ENCODE measurements around the gene ZNF280C. TPM values are rescaled to one million over a fixed set of nuclear protein-coding genes. Genes with fewer than 3 reads are reported as not detected.

ZNF280C gene
- total RNA-seq, 1 donor = 12.1 TPM

GRCh38 chrX:130158311-130158710 lies 110.4 kb downstream of the ZNF280C start:
- no peak for TF ChIP-seq CTCF (IDR thresholded peaks at IDR 0.05; ENCODE audit: insufficient read depth, low read depth, low read length)
- no peak for DNase-seq (ENCODE audit: low read depth)
- no peak overlapping the region for H3K4me3 ChIP-seq (ENCODE audit: low read depth, low read length)

GRCh38 chrX:130155564-130155963 lies 113.1 kb downstream of the ZNF280C start:
- no peak for DNase-seq (ENCODE audit: low read depth)
- no peak overlapping the region for H3K4me3 ChIP-seq (ENCODE audit: low read depth, low read length)
- TF ChIP-seq CTCF (IDR thresholded peaks at IDR 0.05; ENCODE audit: insufficient read depth, low read depth, low read length) = no peak

Small RNAs within 50 kb of the gene (small RNA-seq; reads per million reads assigned to genes)
- not detected for gene RNU6-1130P

Other genes with a start within 250 kb of the ZNF280C start
- 16.4 and 21.3 TPM in 2 replicates for gene ELF4, start 158.4 kb downstream of the ZNF280C start, total RNA-seq
- gene AIFM1, start 103.1 kb downstream of the ZNF280C start, total RNA-seq = 13.5 and 16.0 TPM in 2 replicates
- 1.3 and 3.5 TPM in 2 replicates for gene RAB33A, start 96.9 kb downstream of the ZNF280C start, total RNA-seq
- gene SLC25A14, start 71.0 kb upstream of the ZNF280C start, total RNA-seq = 12.5 and 12.9 TPM in 2 replicates
- gene GPR119, start 116.8 kb upstream of the ZNF280C start, total RNA-seq = not detected in 2 replicates
- gene RBMX2, start 133.1 kb upstream of the ZNF280C start, total RNA-seq = 17.3 and 17.4 TPM in 2 replicates

All from fibroblast of villous mesenchyme (primary cell).